Kidney (tissue), 14 donors: Measurements from ENCODE around the gene SAMD8. TPM values are rescaled to one million over a fixed set of nuclear protein-coding genes. Genes with fewer than 3 reads are reported as not detected.

Experiments used
- DNase-seq, 5 donors: peaks; one replicate each; pipeline ENCODE4 v3.0.0-alpha.2; 2013 to 2020
- FAIRE-seq: peaks from 2 replicates; lab custom pipeline; 2012; peaks lifted over from hg19 to GRCh38; lab: Jason Lieb, UNC
- H3K27ac ChIP-seq, 2 donors: one replicate each; pipeline ENCODE4 v1.7.0; 2013; ENCODE audit warnings: low read depth in 2 of 2, low read length in 2 of 2, inconsistent platforms in 1 of 2
- H3K27me3 ChIP-seq: one replicate; pipeline ENCODE4 v1.7.1; 2013; ENCODE audit warnings: low read length, inconsistent platforms; ENCODE audit not compliant: control insufficient read depth, insufficient read depth
- H3K36me3 ChIP-seq, 3 donors: one replicate each; pipeline versions ENCODE4 v1.7.0 to v1.7.1; 2013; ENCODE audit warnings: low read length in 3 of 3, control low read depth in 1 of 3, inconsistent platforms in 1 of 3; ENCODE audit not compliant: insufficient read depth in 3 of 3, control insufficient read depth in 2 of 3
- H3K4me1 ChIP-seq, 3 donors: one replicate each; pipeline versions ENCODE4 v1.7.0 to v1.7.1; 2013; ENCODE audit warnings: low read length in 3 of 3, inconsistent platforms in 1 of 3, low read depth in 1 of 3; ENCODE audit not compliant: control insufficient read depth in 2 of 3, insufficient read depth in 2 of 3
- H3K4me3 ChIP-seq, 3 donors: one replicate each; pipeline versions ENCODE4 v1.7.0 to v1.8.1; 2013; ENCODE audit warnings: low read length in 3 of 3, control low read depth in 1 of 3, inconsistent platforms in 1 of 3
- H3K9ac ChIP-seq, 3 donors: one replicate each; pipeline versions ENCODE4 v1.7.0 to v1.7.1; 2013; ENCODE audit warnings: low read length in 3 of 3, control low read depth in 1 of 3, inconsistent platforms in 1 of 3
- H3K9me3 ChIP-seq, 3 donors: one replicate each; pipeline versions ENCODE4 v1.7.0 to v1.7.1; 2013; ENCODE audit warnings: low read length in 3 of 3, control low read depth in 1 of 3, inconsistent platforms in 1 of 3; ENCODE audit not compliant: control insufficient read depth in 2 of 3, insufficient read depth in 1 of 3
- CTCF ChIP-seq: IDR thresholded peaks from 3 replicates; pipeline ENCODE4 v1.5.1; 2012; ENCODE audit warnings: mild to moderate bottlenecking, moderate library complexity, borderline replicate concordance; ENCODE audit not compliant: insufficient read depth; ENCODE audit errors: extremely low read depth
- intact Hi-C: fragments of 100-400 bp; cut with DNase I; formaldehyde crosslinking; loops from one replicate; pipeline ENCODE4 v1.11.1; 2022
- polyA plus RNA-seq: library from polyadenylated mRNA; stranded (reverse); fragments of 350-450 nt; fragmentation: Illumina TruSeq; extraction: RNeasy Lipid Tissue Mini Kit (QIAGEN cat#74804); gene quantifications from one replicate; pipeline ENCODE4 v1.2.3, GENCODE V29; 2014; ENCODE audit warnings: low read depth, low replicate concordance; ENCODE audit not compliant: insufficient read depth
- total RNA-seq: library from RNA; stranded (reverse); fragmentation: NEBNext Ultra II Directional; extraction: Animal tissue kit (Norgen Biotek cat#: 25700); gene quantifications from one replicate; pipeline ENCODE4 v1.2.1, GENCODE V29; 2021
- donor health status: control.
- donor health status: control.
- donor health status: control.
- donor health status: control.
- donor health status: control.
- donor health status: DM: yes; HTN: yes; CAD: no.
- donor health status: Normal renal cell carcinoma (clear cell type).

The SAMD8 gene
- total and polyA plus RNA-seq, 2 donors from 2014 or later = 5.3 to 20.5 TPM

GRCh38 chr10:75083972-75084833 lies 27.3 kb upstream of the SAMD8 start:
- no peak for FAIRE-seq
- Histone ChIP-seq H3K9me3 (peaks cover 0 to 3% (median 0%) of the 10 kb centered on the region in 3 donors), H3K27ac (no peak overlapping the region), H3K36me3 (no peaks in the 10 kb centered on the region), H3K4me3 (no peak overlapping the region), H3K9ac (no peak overlapping the region), H3K4me1 (no peaks in the 10 kb centered on the region), H3K27me3 (no peaks in the 10 kb centered on the region)
- DNase-seq = no peak
- intact Hi-C loops = no loop called here
- TF ChIP-seq CTCF = no peak

- Histone ChIP-seq H3K36me3 (no peaks in the 10 kb centered on the region), H3K27ac (no peak overlapping the region), H3K9me3 (peaks cover 0 to 3% (median 0%) of the 10 kb centered on the region in 3 donors), H3K4me1 (no peaks in the 10 kb centered on the region), H3K4me3 (no peak overlapping the region), H3K9ac (no peak overlapping the region), H3K27me3 (no peaks in the 10 kb centered on the region)
- intact Hi-C loops = no loop called here
- FAIRE-seq = no peak
- no peak for TF ChIP-seq CTCF
- no peak for DNase-seq
These were observed 26.5 kb upstream of the SAMD8 start for GRCh38 chr10:75084834-75085384.

GRCh38 chr10:75086278-75086934 lies 25.1 kb upstream of the SAMD8 start:
- no peak for DNase-seq
- Histone ChIP-seq H3K4me1 (no peaks in the 10 kb centered on the region), H3K9ac (no peak overlapping the region), H3K4me3 (no peak overlapping the region), H3K9me3 (no peaks in the 10 kb centered on the region), H3K36me3 (no peaks in the 10 kb centered on the region), H3K27me3 (no peaks in the 10 kb centered on the region), H3K27ac (no peak overlapping the region)
- TF ChIP-seq CTCF = no peak
- FAIRE-seq = no peak
- intact Hi-C loops = no loop called here
